ENCODE measurements around the gene PMPCA.

Gene PMPCA

DNA sequence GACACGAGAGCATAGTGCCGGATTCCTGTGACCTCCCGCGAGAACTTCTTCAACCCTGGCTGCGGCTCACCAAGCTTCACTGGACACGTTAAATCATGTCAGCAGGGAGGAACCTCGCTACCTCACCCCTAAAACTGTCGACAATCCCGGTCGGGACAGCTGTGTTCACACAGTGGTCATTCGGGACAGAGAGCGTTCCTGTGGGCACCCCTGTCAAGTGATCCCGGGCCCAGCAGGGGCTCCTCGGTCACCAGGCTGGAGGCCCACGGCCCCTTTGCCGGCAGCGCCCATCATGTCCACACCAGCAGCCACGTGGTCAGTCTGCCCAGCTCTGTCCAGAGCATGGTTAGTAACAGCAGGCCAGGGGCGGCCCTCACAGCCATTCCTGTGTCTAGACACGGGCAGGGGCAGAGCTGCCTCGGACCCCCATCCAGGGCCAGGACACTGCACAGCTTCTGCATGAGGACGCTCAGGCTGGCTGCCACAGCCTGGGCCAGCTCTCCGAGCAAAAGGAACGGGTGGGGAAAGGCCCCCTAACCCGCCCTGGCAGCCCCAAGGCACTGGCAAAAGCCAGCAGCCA is 25.7 kb downstream of the PMPCA start:
- no peak for DNase-seq (ENCODE audit: low read depth)

DNA sequence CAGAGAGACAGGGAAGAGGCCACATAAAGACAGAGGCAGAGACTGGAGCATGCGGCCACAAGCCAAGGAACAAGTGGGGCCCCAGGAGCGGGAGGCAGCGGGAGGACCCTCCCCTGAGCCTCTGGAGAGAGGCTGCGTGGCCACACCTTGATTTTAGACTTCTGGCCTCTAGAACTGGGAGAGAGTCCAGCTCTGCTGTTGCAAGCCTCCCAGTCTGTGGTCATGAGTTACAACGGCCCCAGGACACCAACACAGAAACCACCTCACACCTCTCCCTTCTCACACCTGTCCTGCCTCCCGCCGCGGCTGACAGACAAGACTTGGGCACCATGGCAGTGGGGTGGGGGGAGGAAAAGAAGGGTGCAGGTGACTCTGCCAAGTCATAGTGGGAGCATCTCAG is 27.0 kb downstream of the PMPCA start:
- no peak for DNase-seq (ENCODE audit: low read depth)

DNA sequence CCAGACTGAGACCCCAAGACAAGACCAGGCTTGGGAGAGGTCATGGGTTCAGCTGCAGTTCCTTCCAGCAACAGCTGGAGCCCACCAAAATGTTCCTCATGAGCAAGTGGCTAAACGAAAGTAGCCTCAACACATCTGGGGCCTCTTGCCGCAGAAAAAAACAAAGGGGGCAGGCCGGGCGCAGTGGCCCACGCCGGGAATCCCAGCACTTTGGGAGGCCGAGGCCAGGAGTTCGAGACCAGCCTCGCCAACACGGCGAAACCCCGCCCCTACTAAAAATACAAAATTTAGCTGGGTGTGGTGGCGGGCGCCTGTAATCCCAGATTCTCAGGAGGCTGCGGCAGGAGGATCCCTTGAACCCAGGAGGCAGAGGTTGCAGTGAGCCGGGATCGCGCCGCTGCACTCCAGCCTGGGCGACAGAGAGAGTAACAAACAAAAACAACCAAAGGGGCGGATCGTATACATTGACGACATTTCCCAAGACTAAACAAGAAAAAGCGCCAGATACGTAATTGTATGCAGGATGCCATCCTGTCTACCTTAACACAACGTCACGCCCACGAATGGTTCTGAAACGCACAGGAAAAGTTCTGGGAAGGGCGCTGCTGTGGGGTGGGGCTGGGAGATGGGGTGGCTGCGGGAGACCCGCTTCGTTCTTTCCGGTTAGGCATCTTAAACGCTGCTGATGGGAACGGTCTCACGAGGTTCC is 27.5 kb downstream of the PMPCA start:
- DNase-seq (ENCODE audit: low read depth) = no peak

DNA sequence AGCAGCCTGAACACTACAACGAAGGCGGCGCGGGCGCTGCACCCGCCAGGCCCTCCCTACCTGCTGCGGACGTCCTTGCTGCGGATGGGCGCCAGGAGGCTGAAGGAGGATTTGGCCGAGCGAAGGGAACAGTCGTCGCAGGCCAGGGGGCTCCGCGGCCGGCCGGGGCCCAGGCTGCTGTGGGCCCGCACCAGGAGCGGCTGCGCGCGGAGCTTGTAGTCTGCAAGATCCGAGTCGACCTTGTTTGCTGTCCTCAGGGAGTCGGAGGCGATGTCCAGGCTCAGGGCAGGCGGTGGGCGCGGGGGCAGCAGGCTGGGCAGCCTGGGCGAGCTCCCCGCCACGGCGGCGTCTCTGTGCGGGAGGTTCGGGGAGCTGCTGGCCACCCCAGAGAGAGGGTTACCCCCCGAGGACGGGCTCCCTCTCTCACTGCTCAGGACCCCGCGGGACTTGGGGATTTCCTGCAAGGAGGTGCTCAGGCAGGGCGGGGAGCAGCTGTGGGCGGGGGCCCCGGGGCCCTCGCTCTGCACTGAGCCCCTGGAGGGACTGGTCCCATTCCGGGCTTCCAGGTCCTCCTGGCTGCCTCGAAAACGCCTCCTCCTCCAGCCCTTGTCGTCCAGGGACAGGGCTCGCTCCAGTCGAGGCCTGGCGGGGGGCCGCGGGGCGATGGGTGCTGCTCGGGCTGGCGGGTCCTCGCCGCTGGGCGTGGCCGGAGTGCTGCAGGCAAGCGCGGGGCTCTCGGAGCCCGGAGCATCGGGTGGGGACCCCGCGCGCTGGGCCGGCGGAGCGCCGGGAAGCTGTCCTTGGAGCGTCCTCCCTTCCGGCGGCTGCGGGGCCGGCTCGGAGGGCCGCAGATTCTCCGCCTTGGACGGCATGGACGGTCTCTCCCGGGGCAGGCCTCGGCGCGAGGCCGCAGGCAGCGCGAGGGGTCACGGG is 28.4 kb downstream of the PMPCA start:
- DNase-seq (ENCODE audit: low read depth) = peak; percentile 56

DNA sequence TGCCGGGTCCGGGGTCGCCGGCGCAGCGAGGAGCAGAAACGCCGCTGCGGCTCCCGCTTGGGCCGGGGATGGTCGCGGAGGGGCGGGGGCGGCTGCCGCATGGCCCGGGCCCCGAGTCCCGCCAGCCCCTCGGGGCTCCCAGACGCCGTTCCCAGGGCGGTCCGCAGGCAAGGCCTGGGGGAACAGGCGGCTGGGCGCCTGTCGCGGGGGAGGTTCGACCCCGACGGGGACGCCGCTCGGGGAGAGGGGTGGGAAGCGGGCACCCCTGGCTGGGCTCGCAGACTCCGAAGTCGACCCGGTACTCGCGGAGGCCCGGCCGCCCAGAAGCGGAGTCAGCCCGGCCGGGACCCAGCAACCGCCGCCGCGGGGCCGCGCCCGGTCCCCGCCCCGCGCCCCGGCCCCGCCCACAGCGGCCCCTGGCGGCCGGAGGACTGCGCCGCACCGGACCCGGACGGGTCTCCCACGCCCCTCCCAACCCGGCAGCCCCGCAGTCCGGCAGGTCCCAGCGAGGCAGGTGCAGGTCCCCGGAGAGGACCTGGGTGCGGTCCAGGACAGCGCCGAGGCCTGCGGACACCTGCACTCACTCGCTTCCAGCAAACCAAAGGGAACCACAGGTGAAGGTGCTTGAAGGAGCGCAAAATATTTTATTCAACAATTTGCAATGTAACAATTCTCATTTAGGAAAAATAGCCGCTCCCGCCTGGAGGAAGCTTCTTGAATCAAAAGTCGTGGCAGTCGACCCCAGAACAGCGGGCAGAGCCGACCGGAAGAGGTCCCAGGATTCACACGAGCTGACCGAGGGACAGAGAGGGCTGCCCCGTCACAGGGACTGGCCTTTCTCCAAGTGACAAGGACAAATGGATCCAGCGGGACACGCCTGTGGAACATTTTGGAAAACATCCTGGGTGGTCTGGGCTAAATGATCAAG is 29.3 kb downstream of the PMPCA start, which contains the start of gene INPP5E:
Gene INPP5E (minus strand): TSS at position 365 of the 928 bp plus-strand sequence. CDS start 426 bp downstream, outside the sequence.
- peak; percentile 87 for DNase-seq (ENCODE audit: low read depth)

DNA sequence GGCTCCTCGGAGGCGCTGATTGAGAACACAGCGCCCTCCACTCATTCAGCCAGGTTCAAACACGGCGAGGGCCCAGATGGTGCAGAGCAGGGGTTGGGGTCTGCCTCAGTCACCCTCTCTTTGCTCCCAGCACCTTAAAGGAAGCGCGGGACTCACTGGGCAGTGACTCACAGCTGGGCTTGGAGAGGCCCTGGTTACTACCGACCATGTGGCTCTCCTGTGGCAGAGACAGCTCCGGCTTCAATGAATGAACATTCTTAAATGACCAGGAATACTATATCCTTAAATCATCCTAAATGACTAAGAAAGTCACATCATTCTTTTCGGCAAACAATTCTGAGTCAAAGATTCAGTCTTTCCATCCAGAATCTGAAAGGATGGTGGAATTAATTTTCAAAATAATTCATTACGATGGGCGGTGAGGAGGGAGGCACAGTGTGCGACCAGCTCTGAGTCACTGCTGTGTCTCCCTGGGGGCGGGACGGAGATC is 30.8 kb downstream of the PMPCA start:
- DNase-seq (ENCODE audit: low read depth) = no peak

DNA sequence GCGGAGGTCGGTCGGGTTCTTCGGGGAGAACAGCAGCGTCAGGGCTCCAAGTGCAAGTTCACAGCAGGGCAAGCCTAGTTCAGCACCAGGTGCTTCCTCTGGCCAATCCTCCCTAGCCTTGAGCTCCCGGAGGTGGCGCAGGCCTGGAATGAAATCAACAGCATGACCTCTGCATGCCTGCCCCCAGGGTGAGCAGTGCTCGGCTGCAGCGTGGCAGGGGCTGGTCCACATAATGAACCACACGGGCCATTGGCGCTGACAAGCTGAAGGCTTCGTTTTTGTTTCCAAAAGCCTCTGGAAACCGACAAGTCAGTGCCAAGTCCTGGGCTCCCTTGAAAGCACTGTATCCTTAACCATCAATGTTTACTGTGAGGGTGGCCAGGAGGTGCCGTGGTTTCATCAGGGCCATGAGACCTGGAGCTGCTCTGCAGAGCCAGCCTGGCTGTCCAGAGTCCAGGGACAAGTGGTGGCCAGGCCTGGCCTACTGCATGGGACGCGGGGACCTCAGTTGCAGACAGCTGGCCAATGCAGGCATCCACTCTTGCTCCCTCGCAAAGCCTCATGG is 31.3 kb downstream of the PMPCA start:
- DNase-seq (ENCODE audit: low read depth) = no peak

DNA sequence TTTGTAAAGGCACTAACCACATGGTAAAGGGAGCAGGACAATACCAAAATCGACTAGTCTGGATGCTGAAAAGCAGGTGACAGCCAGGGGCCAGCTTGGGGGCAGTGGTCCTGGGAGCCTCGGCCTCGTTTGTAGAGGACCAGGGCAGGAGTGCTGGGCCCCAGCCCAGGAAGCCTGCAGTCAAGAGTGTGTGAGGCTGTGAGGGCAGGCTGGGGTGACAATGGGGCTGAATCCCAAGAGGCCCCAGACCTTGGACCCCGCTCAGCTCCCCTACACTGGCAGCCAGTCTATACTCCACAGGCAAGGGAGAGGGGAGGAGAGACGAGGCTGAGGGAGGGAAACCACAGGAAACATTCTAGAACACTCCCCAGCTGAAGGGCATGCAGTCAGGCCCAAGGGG is 31.8 kb downstream of the PMPCA start:
- DNase-seq (ENCODE audit: low read depth) = no peak

DNA sequence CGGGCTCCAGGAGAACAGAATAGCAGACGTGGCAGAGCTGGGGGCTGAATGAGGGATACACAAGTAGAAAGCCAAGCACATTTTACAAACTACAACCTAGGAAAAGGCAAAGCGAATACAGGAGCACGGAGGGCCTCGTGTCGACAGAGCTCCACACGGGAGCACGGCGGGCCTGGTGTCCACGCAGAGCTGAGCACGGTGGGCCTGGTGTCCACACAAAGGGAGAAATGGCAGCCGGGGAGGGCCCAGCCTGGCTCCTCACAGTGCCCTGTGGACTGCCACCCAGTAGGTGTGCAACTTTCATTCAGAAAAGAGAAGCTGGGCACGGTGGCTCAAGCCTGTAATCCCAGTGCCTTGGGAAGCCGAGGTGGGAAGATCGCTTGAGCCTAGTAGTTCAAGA is 32.6 kb downstream of the PMPCA start:
- no peak for DNase-seq (ENCODE audit: low read depth)

DNA sequence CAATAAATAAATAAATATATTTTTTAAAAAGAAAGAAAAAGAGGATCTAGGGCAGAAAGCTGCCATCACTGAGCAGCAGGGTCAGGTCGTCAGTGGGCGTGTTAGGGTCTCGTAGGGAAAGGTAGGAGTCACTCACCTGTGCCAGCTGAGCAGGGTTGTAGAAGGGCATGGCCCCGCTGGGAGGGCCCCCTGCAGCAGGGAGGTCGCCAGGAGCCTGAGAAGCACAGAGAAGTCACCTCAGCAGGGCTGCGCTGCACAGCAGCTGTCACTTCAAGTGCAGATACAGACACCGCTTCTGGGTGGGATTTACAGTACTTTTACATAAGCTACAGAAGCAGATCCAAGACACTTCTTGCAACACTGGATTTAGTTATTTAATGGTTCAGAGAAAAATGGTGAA is 33.2 kb downstream of the PMPCA start:
- no peak for DNase-seq (ENCODE audit: low read depth)

DNA sequence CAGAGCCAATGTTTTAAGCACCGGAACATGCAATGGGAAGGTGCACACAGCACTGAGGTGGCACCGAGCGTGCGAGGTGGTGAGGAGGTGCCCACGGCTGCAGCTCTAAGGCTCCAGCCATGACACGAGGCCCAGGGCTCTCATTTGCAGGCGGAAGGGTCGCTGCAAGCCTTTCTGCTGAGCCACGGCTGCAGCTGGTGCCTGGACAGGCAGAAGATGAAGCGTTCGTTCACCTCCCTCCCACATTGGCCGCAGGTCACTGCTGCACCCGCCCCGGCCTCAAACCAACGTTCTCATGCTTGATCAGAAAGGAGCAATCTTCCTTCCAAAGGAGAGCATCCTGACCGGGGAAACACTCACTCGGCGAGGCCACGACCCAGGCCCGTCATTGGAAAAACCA is 33.6 kb downstream of the PMPCA start:
- no peak for DNase-seq (ENCODE audit: low read depth)

DNA sequence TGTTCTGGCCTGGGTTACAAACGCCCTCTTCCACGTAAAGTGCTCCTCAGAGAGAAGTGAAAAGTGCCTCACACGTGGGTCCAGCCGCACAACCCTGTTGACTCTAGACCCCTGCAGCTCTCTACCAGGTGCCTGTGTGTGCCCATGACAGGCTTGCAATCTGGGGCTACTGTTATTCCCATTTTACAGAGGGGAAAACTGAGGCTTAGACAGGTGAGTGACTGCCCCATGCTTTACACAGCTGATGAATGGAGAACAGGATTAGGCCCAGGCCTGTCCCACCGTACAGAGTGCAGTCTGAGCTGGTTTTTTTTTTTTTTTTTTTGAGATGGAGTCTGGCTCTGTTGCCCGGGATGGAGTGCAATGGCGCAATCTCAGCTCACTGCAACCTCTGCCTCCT is 35.3 kb downstream of the PMPCA start:
- DNase-seq (ENCODE audit: low read depth) = no peak

DNA sequence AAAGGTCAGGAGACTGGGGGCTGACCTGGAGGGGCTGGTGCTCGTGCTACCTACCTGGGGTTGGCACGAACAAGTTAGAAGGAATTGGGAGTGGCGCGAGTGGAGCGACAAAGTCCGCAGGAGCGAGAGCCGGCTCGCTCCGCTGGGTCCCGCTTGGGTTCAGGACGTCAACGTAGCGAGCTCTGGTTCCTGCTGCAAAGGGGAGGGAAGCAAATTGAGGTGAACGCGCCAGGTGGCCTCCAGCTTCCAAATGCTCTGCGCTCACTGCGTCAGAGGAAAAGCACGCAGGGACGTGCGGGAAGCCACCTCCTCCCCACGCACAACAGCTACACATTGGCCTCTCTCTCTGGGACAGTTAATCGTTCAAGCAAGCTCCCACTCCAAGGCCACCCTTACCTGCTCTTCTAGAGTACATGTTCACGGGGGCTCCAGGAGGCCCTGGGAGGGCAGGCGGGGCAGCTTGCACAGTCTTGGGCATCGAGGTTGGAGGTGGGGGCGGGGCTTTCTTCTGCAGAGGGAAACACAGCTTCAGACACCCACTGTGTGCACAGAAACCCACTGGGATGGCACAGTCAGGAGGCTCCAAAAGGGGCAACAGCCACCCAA is 36.8 kb downstream of the PMPCA start:
- no peak for DNase-seq (ENCODE audit: low read depth)

DNA sequence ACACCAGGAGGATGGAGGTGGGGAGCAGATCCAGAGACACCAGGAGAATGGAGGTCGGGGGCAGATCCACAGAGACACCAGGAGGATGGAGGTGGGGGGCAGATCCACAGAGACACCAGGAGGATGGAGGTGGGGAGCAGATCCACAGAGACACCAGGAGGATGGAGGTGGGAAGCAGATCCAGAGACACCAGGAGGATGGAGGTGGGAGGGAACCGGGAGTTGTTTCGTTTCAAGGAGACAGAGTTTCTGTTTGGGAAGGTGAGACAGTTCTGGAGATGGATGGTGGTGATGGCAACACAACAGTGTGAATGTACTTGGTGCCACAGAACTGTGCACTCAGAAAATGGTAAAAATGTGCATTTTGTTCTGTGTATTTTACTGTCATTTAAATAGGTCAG is 38.2 kb downstream of the PMPCA start:
- DNase-seq (ENCODE audit: low read depth) = no peak

DNA sequence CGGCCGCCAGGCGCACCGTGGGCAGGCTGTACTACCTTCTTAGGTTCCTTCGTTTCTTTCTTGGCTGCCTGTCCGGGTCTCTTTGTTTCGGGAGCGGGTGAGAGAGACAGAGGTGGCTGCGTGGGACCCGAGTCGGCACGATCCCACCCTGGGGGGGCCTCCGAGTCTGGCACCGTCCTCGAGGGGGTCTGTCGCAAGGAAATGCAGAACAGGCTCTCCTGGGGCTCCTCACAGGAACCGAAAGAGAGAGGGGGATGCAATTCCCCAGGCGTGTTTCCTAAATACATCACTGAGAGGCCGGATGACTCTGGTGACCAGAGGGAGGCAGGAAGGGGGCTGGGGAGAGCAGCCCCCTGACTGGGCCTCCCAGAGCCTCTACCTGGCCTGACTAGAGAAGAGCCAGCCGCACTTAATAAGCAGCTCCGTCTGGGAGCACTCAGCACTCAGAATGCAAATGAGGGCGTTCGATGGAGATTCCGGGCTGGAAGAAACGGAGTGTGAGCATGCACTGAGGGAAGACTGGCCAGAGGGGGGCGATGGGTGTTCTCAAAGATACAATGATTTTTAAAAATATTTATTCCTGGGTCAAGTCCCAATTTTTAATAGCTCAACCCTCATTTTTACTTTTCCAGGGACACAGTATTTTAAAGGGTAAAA is 40.9 kb downstream of the PMPCA start:
- DNase-seq (ENCODE audit: low read depth) = no peak

DNA sequence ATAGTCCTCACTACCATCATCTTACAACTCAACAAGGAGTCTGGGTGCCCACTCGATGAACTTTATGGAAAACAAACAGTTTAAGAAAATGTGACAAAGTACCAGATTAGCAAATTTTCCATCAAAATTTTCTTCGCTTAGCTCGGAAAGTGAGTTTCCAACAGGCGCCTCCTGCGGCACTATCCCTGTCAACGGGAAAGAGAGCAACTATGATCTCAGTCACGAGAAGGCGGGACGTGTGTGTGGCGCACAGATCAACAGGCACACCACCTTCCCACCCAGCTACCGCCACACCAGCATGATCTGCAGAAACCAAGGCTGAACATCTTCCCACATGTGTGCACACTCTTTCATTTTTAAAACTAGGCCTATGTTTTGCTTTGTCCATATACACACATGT is 42.9 kb downstream of the PMPCA start:
- no peak for DNase-seq (ENCODE audit: low read depth)

DNA sequence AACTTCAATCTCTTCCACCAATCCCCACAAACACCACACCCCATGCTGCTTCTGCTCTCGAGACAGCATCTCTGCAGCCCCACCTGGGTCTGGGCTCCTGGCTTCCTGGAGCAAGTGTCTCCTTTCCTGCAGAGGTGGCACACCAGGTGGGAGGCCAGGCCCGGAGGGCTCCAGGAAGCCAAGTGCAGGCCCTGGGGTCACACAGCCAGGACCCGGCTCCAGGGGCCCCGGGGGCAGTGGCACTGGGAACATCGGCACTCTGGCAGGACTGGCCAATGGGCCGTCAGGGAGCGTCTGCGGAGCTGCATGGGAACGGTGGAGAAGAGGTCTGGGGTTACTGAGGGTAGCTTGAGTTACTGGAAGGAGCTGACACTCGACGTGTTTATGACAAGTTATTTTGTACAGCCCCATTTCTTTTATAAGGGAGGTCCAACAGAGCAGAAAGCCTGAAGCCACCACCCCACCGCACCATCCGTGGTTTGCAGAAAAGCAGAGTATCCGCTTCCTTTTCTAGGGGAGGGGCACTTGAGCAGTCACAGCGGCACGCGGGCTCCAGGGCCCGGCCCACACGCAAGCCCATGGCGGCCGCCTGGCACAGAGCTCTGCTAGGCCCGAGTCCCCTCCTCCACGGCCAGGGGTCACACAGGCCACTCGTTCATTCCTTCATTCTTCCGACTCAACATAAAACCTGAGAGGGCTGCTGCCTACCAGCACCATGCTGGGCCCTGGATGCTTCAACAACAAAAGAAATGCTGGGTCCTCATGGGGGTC is 43.8 kb downstream of the PMPCA start:
- no peak for DNase-seq (ENCODE audit: low read depth)

DNA sequence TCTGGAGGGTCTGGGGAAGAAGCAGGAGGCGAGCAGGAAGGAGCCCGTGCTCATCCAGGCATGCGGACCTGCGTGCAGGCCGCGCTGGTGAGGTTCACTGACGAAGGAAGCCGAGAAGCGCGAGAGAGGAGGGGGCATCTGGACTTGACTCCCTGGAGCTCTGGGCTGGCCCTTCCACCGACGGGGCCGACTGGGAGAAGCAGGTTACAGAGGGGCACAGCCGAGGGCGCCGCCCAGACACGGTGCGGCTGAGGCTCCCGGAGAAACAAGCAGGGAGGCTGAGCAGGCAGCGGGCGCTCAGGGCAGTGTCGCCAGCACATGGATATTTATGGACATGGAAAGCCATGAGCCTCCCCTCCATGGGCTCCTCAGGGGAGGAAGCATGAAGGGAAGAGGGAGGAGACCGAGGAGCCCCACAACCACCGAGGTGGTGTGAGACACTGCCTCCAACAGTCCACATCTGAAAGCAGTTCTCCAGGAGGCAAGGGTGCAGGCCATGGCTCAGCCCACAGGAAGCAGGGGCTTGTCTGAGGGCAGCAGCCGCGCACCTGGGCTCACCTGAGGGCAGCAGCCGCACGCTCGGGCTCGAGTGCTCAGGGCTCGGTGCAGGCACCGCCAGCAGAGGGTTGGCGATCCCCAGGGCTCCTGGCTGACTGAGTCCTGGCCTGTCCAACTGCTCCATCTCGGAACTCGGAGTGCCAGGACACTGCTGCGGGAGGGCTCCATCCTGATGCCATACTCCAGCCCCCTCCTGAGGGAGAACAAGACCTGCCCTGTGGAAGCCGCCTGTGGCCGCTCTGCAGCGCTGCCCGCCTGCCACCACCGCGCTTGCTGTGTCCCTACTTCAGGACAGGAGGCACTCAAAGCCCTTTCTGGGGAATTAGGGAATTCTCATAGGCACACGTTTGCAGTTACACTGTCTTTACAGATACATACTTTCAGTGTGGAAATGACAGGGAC is 44.9 kb downstream of the PMPCA start:
- DNase-seq (ENCODE audit: low read depth) = no peak
